OCI-LY3 (cell line): ENCODE measurements around the gene CCDC157.

Experiments used
- H2AFZ ChIP-seq: fragments of 200-600, 300-600 bp; shearing (Covaris generic); 2 replicates; pipeline ENCODE4 v1.6.0; 2014; ENCODE audit warnings: antibody characterized with exemption, low read depth, low read length
- H3K27ac ChIP-seq: fragments of 200-600, 300-600 bp; sonication (generic); 2 replicates; pipeline ENCODE4 v1.5.1; 2014; ENCODE audit warnings: mild to moderate bottlenecking, low read length, moderate library complexity, mixed read lengths
- H3K27me3 ChIP-seq: fragments of 200-600, 300-600 bp; sonication (generic); 2 replicates; pipeline ENCODE4 v1.6.1; 2014; ENCODE audit warnings: low read depth, low read length, mixed read lengths
- H3K36me3 ChIP-seq: fragments of 200-600, 300-600 bp; sonication (generic); replicated peaks from 2 replicates; pipeline ENCODE3; 2014; ENCODE audit warnings: low read depth, low read length, mixed read lengths
- H3K4me1 ChIP-seq: fragments of 300-600, 200-600 bp; sonication (generic); 2 replicates; pipeline ENCODE4 v1.6.1; 2014; ENCODE audit warnings: low read length, mixed read lengths
- H3K4me2 ChIP-seq: fragments of 200-600, 300-600 bp; sonication (generic); 2 replicates; pipeline ENCODE4 v1.6.1; 2014; ENCODE audit warnings: low read length, mixed read lengths
- H3K4me3 ChIP-seq: fragments of 300-600, 200-600 bp; sonication (generic); 2 replicates; pipeline ENCODE4 v1.5.1; 2014; ENCODE audit warnings: antibody characterized with exemption, mild to moderate bottlenecking, low read length, moderate library complexity
- H3K79me2 ChIP-seq: fragments of 300-600, 200-600 bp; shearing (Covaris generic); 2 replicates; pipeline ENCODE4 v1.6.1; 2014; ENCODE audit warnings: mild to moderate bottlenecking, low read length, mixed read lengths
- H3K9ac ChIP-seq: fragments of 300-600, 200-600 bp; shearing (Covaris generic); 2 replicates; pipeline ENCODE4 v1.6.0; 2014; ENCODE audit warnings: mild to moderate bottlenecking, low read length, moderate library complexity
- H3K9me3 ChIP-seq: fragments of 200-600, 300-600 bp; shearing (Covaris generic); 2 replicates; pipeline ENCODE4 v1.6.1; 2014; ENCODE audit warnings: low read length, mixed read lengths; ENCODE audit not compliant: insufficient read depth
- H4K20me1 ChIP-seq: fragments of 200-600, 300-600 bp; sonication (generic); 2 replicates; pipeline ENCODE4 v1.6.1; 2016; ENCODE audit warnings: low read length, mixed read lengths; ENCODE audit not compliant: insufficient read depth
- EZH2phosphoT487 ChIP-seq: fragments of 200-600 bp; shearing (Covaris generic); IDR thresholded peaks from 2 replicates; pipeline ENCODE4 v1.6.1; 2018; ENCODE audit warnings: antibody characterized with exemption, mixed run types, low read depth
- TF ChIP-seq, protein P1 (sequence below): fragments of 200-600, 300-600 bp; sonication (generic); IDR thresholded peaks from 2 replicates; pipeline ENCODE4 v1.5.1; 2014; ENCODE audit warnings: antibody characterized with exemption, low read length, low read depth

Gene CCDC157

DNA sequence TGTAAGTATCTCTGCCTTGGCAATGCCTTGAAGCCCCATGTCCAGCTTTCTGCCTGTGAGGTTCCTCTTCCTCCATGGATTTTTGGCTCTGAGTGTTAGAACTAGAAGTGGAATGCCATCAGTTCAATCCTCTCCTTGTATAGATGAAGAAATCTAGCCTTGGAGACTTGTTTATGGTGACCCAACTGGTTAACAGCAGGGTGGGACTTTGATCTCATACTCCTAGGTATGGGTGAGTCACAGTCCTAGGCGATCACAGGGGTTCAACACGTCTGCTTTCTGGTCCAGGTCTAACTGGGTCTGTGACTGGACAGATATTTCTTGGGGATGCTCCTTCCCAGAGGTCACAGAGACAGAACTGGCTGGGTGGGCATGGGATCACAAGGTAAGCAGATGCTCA is 59.6 kb downstream of the CCDC157 start:
- Histone ChIP-seq H3K79me2 (no peaks in the 10 kb centered on the region), H3K4me2 (no peak overlapping the region), H3K4me3 (no peak overlapping the region), H2AFZ (no peak overlapping the region), H3K36me3 (peaks cover 66% of the 10 kb centered on the region), H3K27me3 (no peaks in the 10 kb centered on the region), H4K20me1 (no peaks in the 10 kb centered on the region), H3K4me1 (no peaks in the 10 kb centered on the region), H3K27ac (no peak overlapping the region), H3K9ac (no peak overlapping the region), H3K9me3 (no peaks in the 10 kb centered on the region)
- TF ChIP-seq EZH2phosphoT487, result no peak
- TF ChIP-seq, protein P1, sequence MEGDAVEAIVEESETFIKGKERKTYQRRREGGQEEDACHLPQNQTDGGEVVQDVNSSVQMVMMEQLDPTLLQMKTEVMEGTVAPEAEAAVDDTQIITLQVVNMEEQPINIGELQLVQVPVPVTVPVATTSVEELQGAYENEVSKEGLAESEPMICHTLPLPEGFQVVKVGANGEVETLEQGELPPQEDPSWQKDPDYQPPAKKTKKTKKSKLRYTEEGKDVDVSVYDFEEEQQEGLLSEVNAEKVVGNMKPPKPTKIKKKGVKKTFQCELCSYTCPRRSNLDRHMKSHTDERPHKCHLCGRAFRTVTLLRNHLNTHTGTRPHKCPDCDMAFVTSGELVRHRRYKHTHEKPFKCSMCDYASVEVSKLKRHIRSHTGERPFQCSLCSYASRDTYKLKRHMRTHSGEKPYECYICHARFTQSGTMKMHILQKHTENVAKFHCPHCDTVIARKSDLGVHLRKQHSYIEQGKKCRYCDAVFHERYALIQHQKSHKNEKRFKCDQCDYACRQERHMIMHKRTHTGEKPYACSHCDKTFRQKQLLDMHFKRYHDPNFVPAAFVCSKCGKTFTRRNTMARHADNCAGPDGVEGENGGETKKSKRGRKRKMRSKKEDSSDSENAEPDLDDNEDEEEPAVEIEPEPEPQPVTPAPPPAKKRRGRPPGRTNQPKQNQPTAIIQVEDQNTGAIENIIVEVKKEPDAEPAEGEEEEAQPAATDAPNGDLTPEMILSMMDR, result no peak

DNA sequence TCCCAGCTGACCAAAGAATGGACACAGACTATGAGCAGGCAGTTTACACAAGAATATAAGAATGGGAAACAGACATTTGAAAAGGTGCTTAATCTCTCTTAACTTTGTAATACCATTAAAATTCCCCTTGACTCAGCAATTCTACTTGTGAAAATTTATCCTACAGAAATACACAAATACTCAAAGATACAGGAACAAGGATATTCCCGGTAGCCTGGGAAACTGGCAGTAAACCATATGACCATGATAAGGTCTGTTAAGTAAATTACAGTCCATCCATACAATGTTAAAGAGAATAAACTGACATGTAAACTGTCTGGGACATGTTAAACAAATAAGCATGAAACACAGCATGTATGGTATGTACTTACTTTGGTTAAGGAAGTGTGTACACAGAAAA is 60.0 kb downstream of the CCDC157 start:
- no peak overlapping the region for H3K27ac ChIP-seq
- peaks cover 71% of the 10 kb centered on the region for H3K36me3 ChIP-seq
- no peak overlapping the region for H3K4me3 ChIP-seq
- H3K4me2 ChIP-seq, result no peak overlapping the region
- no peak overlapping the region for H2AFZ ChIP-seq
- no peaks in the 10 kb centered on the region for H3K9me3 ChIP-seq
- H3K9ac ChIP-seq, result no peak overlapping the region
- no peaks in the 10 kb centered on the region for H3K27me3 ChIP-seq
- no peaks in the 10 kb centered on the region for H4K20me1 ChIP-seq
- no peak for TF ChIP-seq EZH2phosphoT487
- TF ChIP-seq, protein P1, result no peak
- peaks cover under 1% of the 10 kb centered on the region; the same call in 1 of the 2 replicates for H3K4me1 ChIP-seq
- peaks cover under 1% of the 10 kb centered on the region; the same call in 1 of the 2 replicates for H3K79me2 ChIP-seq

DNA sequence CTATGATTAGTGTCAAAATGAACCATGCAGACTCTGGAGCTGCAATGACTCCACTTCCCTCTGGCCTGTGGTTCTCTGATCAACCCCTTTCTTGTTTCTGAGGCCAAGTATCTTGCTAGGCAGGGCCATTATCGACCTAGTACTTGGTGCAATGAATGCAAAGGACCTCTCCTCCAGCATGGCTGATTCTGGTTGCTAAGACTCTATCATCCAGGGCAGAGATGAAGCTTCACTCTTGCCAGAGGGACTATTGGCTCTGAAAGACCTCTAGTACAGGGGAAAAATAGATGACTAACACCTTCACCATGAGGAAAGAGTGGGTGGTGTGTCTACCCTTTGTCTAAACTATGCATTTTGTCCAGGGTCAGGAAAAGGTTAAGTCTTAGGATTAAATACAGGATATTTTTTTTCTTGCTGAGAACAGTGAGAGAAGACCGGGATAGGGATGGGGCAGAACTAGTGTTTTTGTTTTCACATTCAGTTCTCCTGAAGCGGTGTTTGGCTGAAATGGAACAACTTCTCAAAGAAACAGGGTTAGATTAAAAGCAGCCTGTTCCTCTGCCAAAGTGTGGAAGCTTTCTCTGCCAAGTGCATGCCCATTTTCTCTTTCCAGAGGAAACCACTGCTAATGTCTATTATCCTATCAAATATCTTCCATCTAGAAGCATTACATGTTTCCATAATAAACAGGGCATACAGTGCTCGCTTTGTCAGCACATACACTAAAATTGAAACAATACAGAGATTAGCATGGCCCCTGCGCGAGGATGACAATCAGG is 63.7 kb downstream of the CCDC157 start:
- H3K4me1 ChIP-seq, result peaks cover 17% of the 10 kb centered on the region
- H3K27ac ChIP-seq, result no peak overlapping the region
- H3K4me3 ChIP-seq, result no peak overlapping the region

More for the DNA sequence above, 63.7 kb downstream of the CCDC157 start:
- no peaks in the 10 kb centered on the region for H4K20me1 ChIP-seq
- no peaks in the 10 kb centered on the region for H3K9me3 ChIP-seq
- no peaks in the 10 kb centered on the region for H3K27me3 ChIP-seq
- H3K9ac ChIP-seq, result no peak overlapping the region
- H3K36me3 ChIP-seq, result peaks cover 56% of the 10 kb centered on the region
- H3K4me2 ChIP-seq, result no peak overlapping the region
- TF ChIP-seq, protein P1, result no peak
- TF ChIP-seq EZH2phosphoT487, result no peak
- H3K79me2 ChIP-seq, result peaks cover 27% of the 10 kb centered on the region
- no peak overlapping the region for H2AFZ ChIP-seq
